Mucosa of stomach (tissue), 1 donor: Measurements from ENCODE around the gene KCTD20.
"Not testable (repeated sequence)": the region's sequence is repeated elsewhere in the genome, so short reads cannot be mapped to it uniquely, and the experiment has no call there.

Experiments used
- H3K27me3 ChIP-seq: one replicate; pipeline ENCODE4 v1.7.0; 2013; ENCODE audit warnings: mild to moderate bottlenecking, low read length; ENCODE audit not compliant: control insufficient read depth, insufficient read depth
- H3K36me3 ChIP-seq: one replicate; pipeline ENCODE4 v1.7.0; 2013; ENCODE audit warnings: low read length; ENCODE audit not compliant: control insufficient read depth, insufficient read depth
- H3K4me1 ChIP-seq: one replicate; pipeline ENCODE4 v1.7.0; 2013; ENCODE audit warnings: mild to moderate bottlenecking, low read length; ENCODE audit not compliant: control insufficient read depth, insufficient read depth
- H3K4me3 ChIP-seq: one replicate; pipeline ENCODE4 v1.7.0; 2013; ENCODE audit warnings: low read length
- H3K9ac ChIP-seq: one replicate; pipeline ENCODE4 v1.7.0; 2013; ENCODE audit warnings: mild to moderate bottlenecking, low read length, moderate library complexity
- H3K9me3 ChIP-seq: one replicate; pipeline ENCODE4 v1.7.0; 2013; ENCODE audit warnings: mild to moderate bottlenecking, low read length, moderate library complexity; ENCODE audit not compliant: control insufficient read depth
- donor health status: Pancreatic carcinoma.

The KCTD20 gene

GRCh38 chr6:36442671-36443470 lies at the start of gene KCTD20, which contains the start of gene PXT1:
TSS of gene KCTD20 (plus strand) at chr6:36443000. CDS start at chr6:36470098, 27,098 bp downstream.
TSS of gene PXT1 (minus strand) at chr6:36442854. CDS start at chr6:36426082, 16,772 bp downstream.
- no peaks in the 10 kb centered on the region for H3K9me3 ChIP-seq
- H3K36me3 ChIP-seq, result no peaks in the 10 kb centered on the region
- H3K9ac ChIP-seq, result peak within 1 kb of the TSS; percentile 96
- peak within 1 kb of the TSS; percentile 69 for H3K4me3 ChIP-seq
- no peaks in the 10 kb centered on the region for H3K27me3 ChIP-seq
- peaks cover 27% of the 10 kb centered on the region for H3K4me1 ChIP-seq

DNA sequence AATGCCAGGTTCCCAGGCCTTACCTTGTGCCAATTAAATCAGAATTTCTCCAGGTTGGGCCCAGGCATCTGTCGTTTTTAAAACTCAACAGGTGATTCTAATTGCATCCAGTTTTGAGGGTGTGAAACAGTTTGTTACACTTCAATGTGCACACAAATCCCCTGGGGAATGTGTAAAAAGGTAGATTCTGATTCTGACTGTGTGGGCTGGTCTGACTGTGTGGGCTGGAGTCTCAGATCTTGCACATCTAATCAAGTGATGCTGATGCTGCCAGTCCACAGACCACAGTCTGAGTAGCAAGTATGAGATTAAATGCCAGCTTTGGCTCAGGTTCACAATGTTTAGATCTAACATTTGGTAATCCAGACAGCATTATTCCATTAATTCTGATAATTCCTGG lies 42.8 kb upstream of the KCTD20 start:
- Histone ChIP-seq H3K9me3 (no peaks in the 10 kb centered on the region), H3K27me3 (no peaks in the 10 kb centered on the region), H3K9ac (no peak overlapping the region), H3K4me1 (no peaks in the 10 kb centered on the region), H3K4me3 (no peak overlapping the region), H3K36me3 (no peaks in the 10 kb centered on the region)

- H3K27me3 ChIP-seq, result no peaks in the 10 kb centered on the region
- no peaks in the 10 kb centered on the region for H3K4me1 ChIP-seq
- H3K9ac ChIP-seq, result no peak overlapping the region
- no peaks in the 10 kb centered on the region for H3K36me3 ChIP-seq
- no peak overlapping the region for H3K4me3 ChIP-seq
- no peaks in the 10 kb centered on the region for H3K9me3 ChIP-seq
Measured at GRCh38 chr6:36402481-36402880, 40.3 kb upstream of the KCTD20 start.

DNA sequence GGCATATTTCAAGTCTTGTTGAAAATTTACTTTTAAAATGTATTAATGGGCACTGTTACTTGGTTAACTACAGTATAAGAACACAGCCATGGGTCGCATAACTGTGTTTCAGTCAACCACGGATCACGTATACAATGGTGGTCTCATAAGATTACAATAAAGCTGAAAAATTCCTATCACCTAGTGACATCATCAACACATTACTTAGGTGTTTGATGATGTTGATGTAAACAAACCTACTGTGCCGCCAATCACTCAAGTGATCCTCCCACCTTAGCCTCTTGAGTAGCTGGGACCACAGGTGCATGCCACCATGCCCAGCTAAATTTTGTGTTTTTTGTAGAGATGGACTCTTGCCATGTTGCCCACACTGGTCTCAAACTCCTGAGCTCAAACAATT lies 38.6 kb upstream of the KCTD20 start:
- Histone ChIP-seq H3K9ac (no peak overlapping the region), H3K27me3 (no peaks in the 10 kb centered on the region), H3K4me1 (no peaks in the 10 kb centered on the region), H3K9me3 (no peaks in the 10 kb centered on the region), H3K36me3 (no peaks in the 10 kb centered on the region), H3K4me3 (no peak overlapping the region)

DNA sequence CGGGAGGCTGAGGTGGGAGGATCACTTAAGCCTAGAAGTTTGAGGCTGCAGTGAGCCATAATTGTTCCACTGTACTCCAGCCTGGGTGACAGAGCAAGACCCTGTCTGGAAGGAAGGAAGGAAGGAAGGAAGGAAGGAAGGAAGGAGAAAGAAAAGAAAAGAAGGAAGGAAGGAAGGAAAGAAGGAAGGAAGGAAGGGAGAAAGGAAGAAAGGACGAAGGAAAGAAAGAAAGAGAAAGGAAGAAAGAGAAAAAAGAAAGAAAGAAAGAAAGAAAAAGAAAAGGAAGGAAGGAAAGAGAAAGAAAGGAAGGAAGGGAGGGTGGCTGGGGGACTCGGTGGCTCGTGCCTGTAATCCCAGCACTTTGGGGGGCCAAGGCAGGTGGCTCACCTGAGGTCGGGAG lies 33.1 kb upstream of the KCTD20 start:
- not testable (repeated sequence) for H3K9ac ChIP-seq, H3K27me3 ChIP-seq, H3K36me3 ChIP-seq, H3K9me3 ChIP-seq, H3K4me1 ChIP-seq, H3K4me3 ChIP-seq

DNA sequence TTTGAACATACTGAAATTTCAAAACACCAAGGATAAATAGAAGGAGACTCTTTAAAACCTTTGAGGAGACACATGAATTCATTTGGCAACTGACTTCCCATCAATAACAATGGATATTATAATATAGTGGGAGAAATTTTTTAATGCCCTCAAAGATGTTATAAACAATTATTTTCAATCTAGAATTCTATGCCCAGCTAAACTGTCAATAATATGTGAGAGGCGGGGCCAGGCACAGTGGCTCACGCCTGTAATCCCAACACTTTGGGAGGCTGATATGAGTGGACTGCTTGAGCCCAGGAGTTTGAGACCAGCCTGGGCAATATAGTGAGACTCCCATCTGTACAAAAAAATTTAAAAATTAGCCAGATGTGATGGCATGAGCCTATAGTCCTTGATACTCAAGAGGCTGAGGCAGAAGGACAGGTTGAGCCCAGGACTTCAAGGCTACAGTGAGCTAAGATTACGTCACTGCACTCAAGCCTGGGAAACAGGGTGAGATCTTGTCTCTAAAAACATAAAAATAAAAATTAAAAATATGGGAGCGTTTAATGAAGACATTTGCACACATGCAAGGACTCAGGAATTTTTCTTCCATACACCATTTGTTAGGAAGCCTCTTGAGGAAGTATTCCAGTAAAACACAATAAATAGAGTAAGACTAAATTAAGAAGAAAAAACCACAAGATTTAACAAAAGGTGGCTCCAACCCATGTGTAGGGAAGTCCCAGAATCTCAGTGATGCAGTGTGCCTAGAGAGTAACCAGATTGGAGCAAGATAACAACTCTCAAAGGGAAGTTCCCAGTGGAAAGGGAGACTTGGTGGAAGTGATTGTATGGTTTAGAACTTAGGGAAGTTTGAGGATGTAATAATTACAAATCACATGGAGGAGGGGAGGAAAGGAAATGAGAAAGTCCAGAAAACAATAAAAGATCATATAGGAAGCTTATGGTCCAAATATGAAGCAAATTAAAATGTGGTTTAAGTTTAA lies 29.0 kb upstream of the KCTD20 start:
- Histone ChIP-seq H3K9ac (no peak overlapping the region), H3K4me1 (no peaks in the 10 kb centered on the region), H3K4me3 (no peak overlapping the region), H3K27me3 (no peaks in the 10 kb centered on the region), H3K36me3 (no peaks in the 10 kb centered on the region), H3K9me3 (no peaks in the 10 kb centered on the region)

GRCh38 chr6:36414481-36414880 lies 28.3 kb upstream of the KCTD20 start:
- Histone ChIP-seq H3K9me3 (no peaks in the 10 kb centered on the region), H3K27me3 (no peaks in the 10 kb centered on the region), H3K4me1 (no peaks in the 10 kb centered on the region), H3K36me3 (no peaks in the 10 kb centered on the region), H3K9ac (no peak overlapping the region), H3K4me3 (no peak overlapping the region)

DNA sequence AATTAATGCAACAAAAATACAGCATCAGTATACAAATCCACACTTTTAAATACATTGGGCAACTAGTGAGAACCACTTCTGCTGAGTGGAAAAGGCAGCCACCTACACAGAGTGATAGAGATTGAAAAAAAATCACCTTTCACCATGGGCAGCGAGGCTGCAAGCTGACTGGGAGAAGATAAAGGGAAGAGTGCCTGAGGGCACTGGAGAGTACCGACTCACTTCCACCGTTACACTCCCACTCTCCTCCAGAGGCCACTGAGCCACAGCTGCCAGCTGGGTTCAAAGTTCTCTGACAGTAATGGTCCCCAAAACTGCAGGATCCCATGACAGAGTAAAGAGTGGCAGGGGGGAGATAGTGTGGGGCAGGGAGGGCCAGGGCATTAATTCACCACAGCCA lies 24.2 kb upstream of the KCTD20 start:
- H3K36me3 ChIP-seq, result no peaks in the 10 kb centered on the region
- no peak overlapping the region for H3K9ac ChIP-seq
- no peak overlapping the region for H3K4me3 ChIP-seq
- no peaks in the 10 kb centered on the region for H3K27me3 ChIP-seq
- H3K4me1 ChIP-seq, result peaks cover 5% of the 10 kb centered on the region
- H3K9me3 ChIP-seq, result no peaks in the 10 kb centered on the region

DNA sequence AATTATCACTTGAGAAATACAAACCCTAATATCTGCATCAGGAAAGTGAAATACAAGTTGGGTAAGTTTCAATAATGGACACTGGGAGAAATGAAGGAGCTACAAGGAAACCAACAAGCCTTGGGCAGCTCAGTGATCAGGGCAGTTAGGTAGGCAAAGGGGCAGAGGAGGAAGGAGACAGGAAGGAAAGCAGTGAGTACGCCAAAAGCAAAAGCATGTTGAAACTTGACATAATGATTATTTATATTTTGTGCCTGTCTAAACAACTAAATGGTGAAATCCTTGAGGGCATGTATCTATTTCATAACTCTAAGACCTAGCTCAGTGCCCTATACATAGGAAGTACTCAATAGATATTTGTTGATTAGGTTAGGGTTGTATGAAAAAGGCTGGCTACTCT lies 23.5 kb upstream of the KCTD20 start:
- Histone ChIP-seq H3K4me3 (no peak overlapping the region), H3K36me3 (no peaks in the 10 kb centered on the region), H3K4me1 (peaks cover 5% of the 10 kb centered on the region), H3K9me3 (no peaks in the 10 kb centered on the region), H3K9ac (no peak overlapping the region), H3K27me3 (no peaks in the 10 kb centered on the region)

DNA sequence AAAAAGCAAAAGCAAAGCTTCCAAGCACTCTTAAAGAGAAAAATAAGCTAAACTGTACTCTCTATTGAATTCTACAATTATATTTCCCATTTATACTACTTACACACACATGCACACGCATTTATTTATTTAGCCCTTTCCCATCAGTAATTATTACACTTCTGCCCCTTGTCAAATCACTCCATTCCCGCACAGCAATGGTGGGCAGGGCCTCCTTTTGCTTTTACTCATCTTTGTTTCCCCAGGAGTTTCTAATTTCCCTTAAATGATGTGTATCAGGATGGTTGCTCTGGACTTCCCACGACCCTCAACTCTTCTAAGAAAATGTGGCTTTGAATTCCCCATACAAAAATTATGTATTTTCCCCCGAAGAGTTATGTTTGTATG lies 20.1 kb upstream of the KCTD20 start:
- Histone ChIP-seq H3K36me3 (no peaks in the 10 kb centered on the region), H3K4me1 (peaks cover 5% of the 10 kb centered on the region), H3K4me3 (no peak overlapping the region), H3K27me3 (no peaks in the 10 kb centered on the region), H3K9me3 (no peaks in the 10 kb centered on the region), H3K9ac (peak overlapping the region; percentile 89)

GRCh38 chr6:36423101-36423824 lies 19.5 kb upstream of the KCTD20 start:
- Histone ChIP-seq H3K4me3 (peak overlapping the region; percentile 47), H3K9ac (peak overlapping the region; percentile 89), H3K36me3 (no peaks in the 10 kb centered on the region), H3K27me3 (no peaks in the 10 kb centered on the region), H3K9me3 (no peaks in the 10 kb centered on the region), H3K4me1 (peaks cover 5% of the 10 kb centered on the region)
